ENCODE measurements around the gene MOG. TPM values are rescaled to one million over a fixed set of nuclear protein-coding genes. Genes with fewer than 3 reads are reported as not detected.

MOG gene
- total RNA-seq, 1 donor, result not detected

GRCh38 chr6:29673161-29673560, 16.3 kb downstream of the MOG start:
- no peak for DNase-seq (ENCODE audit: low read depth in 2 of 3, low spot score in 2 of 3)

- no peak for DNase-seq (ENCODE audit: low read depth in 2 of 3, low spot score in 2 of 3)
Observed at GRCh38 chr6:29674008-29674407, 17.1 kb downstream of the MOG start.

- no peak for DNase-seq (ENCODE audit: low read depth in 2 of 3, low spot score in 2 of 3)
Observed at GRCh38 chr6:29675561-29675960, 18.7 kb downstream of the MOG start.

GRCh38 chr6:29676981-29677601, 20.2 kb downstream of the MOG start:
- DNase-seq (ENCODE audit: low read depth in 2 of 3, low spot score in 2 of 3), result peak in 1 of 3 donors; percentile 22

GRCh38 chr6:29678114-29678513, 21.2 kb downstream of the MOG start:
- DNase-seq (ENCODE audit: low read depth in 2 of 3, low spot score in 2 of 3), result no peak

GRCh38 chr6:29679962-29680361, 23.1 kb downstream of the MOG start:
- no peak for DNase-seq (ENCODE audit: low read depth in 2 of 3, low spot score in 2 of 3)

GRCh38 chr6:29680416-29680815, 23.5 kb downstream of the MOG start:
- no peak for DNase-seq (ENCODE audit: low read depth in 2 of 3, low spot score in 2 of 3)

GRCh38 chr6:29680904-29681303, 24.0 kb downstream of the MOG start, which contains the start of gene ZFP57:
Gene ZFP57, minus strand, starts transcription at chr6:29681152. Its CDS starts 4,149 bp downstream, at chr6:29677003.
- DNase-seq (ENCODE audit: low read depth in 2 of 3, low spot score in 2 of 3), result no peak

- DNase-seq (ENCODE audit: low read depth in 2 of 3, low spot score in 2 of 3), result no peak
Observed at GRCh38 chr6:29681811-29682210, 24.9 kb downstream of the MOG start.

- DNase-seq (ENCODE audit: low read depth in 2 of 3, low spot score in 2 of 3), result no peak
Observed at GRCh38 chr6:29685718-29686326, 28.9 kb downstream of the MOG start.

- DNase-seq (ENCODE audit: low read depth in 2 of 3, low spot score in 2 of 3), result peak in 1 of 3 donors; percentile 31
Observed at GRCh38 chr6:29694637-29695036, 37.7 kb downstream of the MOG start.

GRCh38 chr6:29696147-29697125, 39.5 kb downstream of the MOG start:
- DNase-seq (ENCODE audit: low read depth in 2 of 3, low spot score in 2 of 3), result peak in 1 of 3 donors; percentile 57

GRCh38 chr6:29702519-29703103, 45.7 kb downstream of the MOG start:
- DNase-seq (ENCODE audit: low read depth in 2 of 3, low spot score in 2 of 3), result peak in 2 of 3 donors; percentile 57 to 69

GRCh38 chr6:29705389-29706231, 48.7 kb downstream of the MOG start:
- peak in 1 of 3 donors; percentile 33 for DNase-seq (ENCODE audit: low read depth in 2 of 3, low spot score in 2 of 3)

- DNase-seq (ENCODE audit: low read depth in 2 of 3, low spot score in 2 of 3), result peak; percentile 50 to 55 (median 53)
Observed at GRCh38 chr6:29708432-29709179, 51.7 kb downstream of the MOG start.

GRCh38 chr6:29709188-29709587, 52.3 kb downstream of the MOG start:
- DNase-seq (ENCODE audit: low read depth in 2 of 3, low spot score in 2 of 3), result no peak

GRCh38 chr6:29710281-29710941, 53.5 kb downstream of the MOG start:
- DNase-seq (ENCODE audit: low read depth in 2 of 3, low spot score in 2 of 3), result no peak

- no peak for DNase-seq (ENCODE audit: low read depth in 2 of 3, low spot score in 2 of 3)
Observed at GRCh38 chr6:29720863-29721262, 64.0 kb downstream of the MOG start.

Measured in hematopoietic multipotent progenitor cell (in vitro differentiated cells).